HCT116 (cell line): ENCODE measurements around the gene ALX4. TPM values are rescaled to one million over a fixed set of nuclear protein-coding genes. Genes with fewer than 3 reads are reported as not detected.
A peak's percentile ranks its signal among the peaks of the same experiment; 100 is the strongest.

Experiments used
- ATAC-seq: fragments of 200-7000 bp; cut with Tn5 transposase; 2 replicates; pipeline ENCODE4 v1.9.1; 2020; ENCODE audit warnings: mild to moderate bottlenecking, moderate library complexity
- BruUV-seq: library from RNA; stranded (reverse); fragments of 400-500 nt; replicated peaks from 2 replicates; lab custom pipeline; 2021; lab: Mats Ljungman, UMichigan
- CTCF ChIA-PET: fragments of 300-600 bp; sonication (Branson Sonifier 250); formaldehyde crosslinking; loops from one replicate; lab custom pipeline; 2021; ENCODE audit warnings: antibody characterized with exemption; lab: Charles Lee
- POLR2A ChIA-PET: fragments of 300-600, 350-600 bp; sonication (Branson Sonifier 250); formaldehyde crosslinking; loops from one replicate; lab custom pipeline; 2021; ENCODE audit warnings: antibody characterized with exemption; lab: Charles Lee
- RAD21 ChIA-PET, 2 experiments: fragments of 300-600 bp; sonication (Branson Sonifier 250); formaldehyde crosslinking; loops; one replicate each; lab custom pipeline; 2023; ENCODE audit warnings: low total read pairs in 2 of 2; ENCODE audit not compliant: uncharacterized antibody in 2 of 2, unreplicated experiment in 2 of 2, low non-redundant PET in 1 of 2; lab: Charles Lee
- DNase-seq: peaks from one replicate; pipeline ENCODE4 v3.0.0-alpha.2; 2010; ENCODE audit warnings: low read depth, low spot score
- H2AFZ ChIP-seq: fragments of 200-600 bp; shearing (Covaris generic), sonication (generic); 2 replicates; pipeline ENCODE4 v1.6.1; 2017; ENCODE audit warnings: low read depth, mixed run types, mixed read lengths, antibody characterized with exemption, low read length; ENCODE audit not compliant: poor library complexity, severe bottlenecking
- H3K27ac ChIP-seq: 2 replicates; pipeline ENCODE4 v1.5.1; 2012; ENCODE audit warnings: low read depth, low read length
- H3K27me3 ChIP-seq: fragments of 200-600 bp; sonication (generic); 2 replicates; pipeline ENCODE4 v1.6.1; 2016; ENCODE audit warnings: mixed run types, low read length, mixed read lengths; ENCODE audit not compliant: insufficient read depth
- H3K36me3 ChIP-seq, 2 experiments: fragments of 200-500 bp in 1 of 2; fragments of 200-600 bp in 1 of 2; sonication (Bioruptor generic) in 1 of 2; sonication (generic) in 1 of 2; 2 replicates each; pipeline versions ENCODE4 v1.5.1 to v1.6.1; 2014 to 2016; ENCODE audit warnings: low read length in 2 of 2, inconsistent platforms in 1 of 2, mixed read lengths in 1 of 2, mixed run types in 1 of 2; ENCODE audit not compliant: insufficient read depth in 2 of 2, control insufficient read depth in 1 of 2
- H3K4me1 ChIP-seq, 2 experiments: fragments of 200-600 bp in 1 of 2; sonication (generic) in 1 of 2; 2 replicates each; pipeline versions ENCODE4 v1.5.1 to v1.6.1; 2012 to 2017; ENCODE audit warnings: low read length in 2 of 2, inconsistent platforms in 1 of 2, mild to moderate bottlenecking in 1 of 2, mixed read lengths in 1 of 2, mixed run types in 1 of 2, moderate library complexity in 1 of 2; ENCODE audit not compliant: insufficient read depth in 2 of 2, control insufficient read depth in 1 of 2
- H3K4me2 ChIP-seq: fragments of 200-600 bp; sonication (generic); 2 replicates; pipeline ENCODE4 v1.6.1; 2017; ENCODE audit warnings: mixed run types, low read length, mixed read lengths
- H3K4me3 ChIP-seq, 2 experiments: fragments of 200-600 bp in 1 of 2; sonication (generic) in 1 of 2; replicated peaks in 1 of 2; 2 replicates each; pipeline ENCODE4 v1.5.1; 2011 to 2016; ENCODE audit warnings: low read length in 2 of 2, control low read depth in 1 of 2, low read depth in 1 of 2, mild to moderate bottlenecking in 1 of 2, mixed read lengths in 1 of 2, mixed run types in 1 of 2
- H3K79me2 ChIP-seq: fragments of 200-600 bp; sonication (generic); 2 replicates; pipeline ENCODE4 v1.6.1; 2017; ENCODE audit warnings: mild to moderate bottlenecking, mixed run types, low read length, moderate library complexity, mixed read lengths; ENCODE audit not compliant: insufficient read depth
- H3K9ac ChIP-seq: fragments of 200-600 bp; sonication (generic); 2 replicates; pipeline ENCODE4 v1.6.1; 2016; ENCODE audit warnings: low read length, mixed read lengths
- H3K9me2 ChIP-seq: fragments of 200-600 bp; sonication (generic), shearing (Covaris generic); 2 replicates; pipeline ENCODE4 v1.6.1; 2017; ENCODE audit warnings: mixed run types, mild to moderate bottlenecking, moderate library complexity; ENCODE audit not compliant: insufficient read depth
- H3K9me3 ChIP-seq, 2 experiments: fragments of 200-500 bp in 1 of 2; fragments of 200-600 bp in 1 of 2; sonication (Bioruptor generic) in 1 of 2; sonication (generic) in 1 of 2; 2 replicates each; pipeline ENCODE4 v1.6.1; 2014 to 2017; ENCODE audit warnings: low read length in 2 of 2, mixed read lengths in 2 of 2, inconsistent platforms in 1 of 2, low read depth in 1 of 2, mild to moderate bottlenecking in 1 of 2, mixed run types in 1 of 2, moderate library complexity in 1 of 2; ENCODE audit not compliant: control insufficient read depth in 1 of 2, insufficient read depth in 1 of 2
- H4K20me1 ChIP-seq: fragments of 200-600 bp; sonication (generic), shearing (Covaris generic); 2 replicates; pipeline ENCODE4 v1.6.1; 2017; ENCODE audit warnings: mixed run types, mild to moderate bottlenecking, moderate library complexity; ENCODE audit not compliant: insufficient read depth
- CBX3 ChIP-seq: IDR thresholded peaks from 2 replicates; pipeline ENCODE4 v1.6.1; 2012; ENCODE audit warnings: low read depth
- ELF1 ChIP-seq: IDR thresholded peaks from 2 replicates; pipeline ENCODE4 v1.6.1; 2012; ENCODE audit warnings: low read depth, borderline replicate concordance
- EZH2 ChIP-seq: fragments of 200-600 bp; sonication (generic); IDR thresholded peaks from 2 replicates; pipeline ENCODE4 v1.6.1; 2017; ENCODE audit warnings: antibody characterized with exemption, mixed run types
- EZH2phosphoT487 ChIP-seq: fragments of 200-600 bp; IDR thresholded peaks from 2 replicates; pipeline ENCODE4 v1.6.1; 2018; ENCODE audit warnings: antibody characterized with exemption, borderline replicate concordance
- JUND ChIP-seq: IDR thresholded peaks from 2 replicates; pipeline ENCODE4 v1.6.1; 2012
- POLR2A ChIP-seq: IDR thresholded peaks from 2 replicates; pipeline ENCODE4 v1.7.0; 2011; ENCODE audit warnings: borderline replicate concordance; ENCODE audit not compliant: insufficient read depth, insufficient read length; ENCODE audit errors: extremely low read depth
- SIN3A ChIP-seq: IDR thresholded peaks from 2 replicates; pipeline ENCODE4 v1.6.1; 2012; ENCODE audit warnings: low read depth
- SP1 ChIP-seq: IDR thresholded peaks from 2 replicates; pipeline ENCODE4 v1.6.1; 2012; ENCODE audit warnings: low read depth
- SRF ChIP-seq: IDR thresholded peaks from 2 replicates; pipeline ENCODE4 v1.6.1; 2012; ENCODE audit warnings: low read depth
- TCF7L2 ChIP-seq: IDR thresholded peaks from 2 replicates; pipeline ENCODE4 v1.7.0; 2011; ENCODE audit warnings: borderline replicate concordance, inconsistent platforms; ENCODE audit not compliant: insufficient read depth, insufficient read length; ENCODE audit errors: extremely low read depth
- ZBTB33 ChIP-seq: IDR thresholded peaks from 2 replicates; pipeline ENCODE4 v1.6.1; 2011; ENCODE audit warnings: mild to moderate bottlenecking, low read length, moderate library complexity; ENCODE audit not compliant: insufficient replicate concordance; ENCODE audit errors: extremely low read depth
- ZFX ChIP-seq: fragments of 450-650 bp; IDR thresholded peaks from 2 replicates; pipeline ENCODE4 v1.6.1; 2017
- ZNF274 ChIP-seq: fragments of 200-500 bp; sonication (Bioruptor generic); IDR thresholded peaks from 2 replicates; pipeline ENCODE4 v1.6.1; 2014; ENCODE audit warnings: mild to moderate bottlenecking, low read depth, low read length, inconsistent platforms
- intact Hi-C: fragments of 100-400 bp; cut with micrococcal nuclease; formaldehyde crosslinking; loops from 2 replicates; pipeline ENCODE4 v1.10.0; 2022
- total RNA-seq: library from RNA; stranded (reverse); gene quantifications from one replicate; pipeline ENCODE4 v1.2.1, GENCODE V29; 2021; ENCODE audit not compliant: unreplicated experiment
- TF ChIP-seq, protein P1 (sequence below), 3 experiments: fragments of 200-600 bp in 1 of 3; sonication (generic) in 1 of 3; IDR thresholded peaks in 2 of 3; conservative IDR thresholded peaks in 1 of 3; 2 replicates each; pipeline ENCODE4 v1.5.1; 2012 to 2017; ENCODE audit warnings: low read depth in 2 of 3, low read length in 2 of 3, antibody characterized with exemption in 1 of 3, borderline replicate concordance in 1 of 3, control low read depth in 1 of 3, mild to moderate bottlenecking in 1 of 3, mixed read lengths in 1 of 3, mixed run types in 1 of 3, moderate library complexity in 1 of 3; ENCODE audit not compliant: insufficient read depth in 1 of 3
- TF ChIP-seq, protein P2 (sequence below): IDR thresholded peaks from 2 replicates; pipeline ENCODE4 v1.6.1; 2012; ENCODE audit warnings: low read depth

ALX4 gene
- total RNA-seq, 1 experiment from 2014 or later: not detected

DNA sequence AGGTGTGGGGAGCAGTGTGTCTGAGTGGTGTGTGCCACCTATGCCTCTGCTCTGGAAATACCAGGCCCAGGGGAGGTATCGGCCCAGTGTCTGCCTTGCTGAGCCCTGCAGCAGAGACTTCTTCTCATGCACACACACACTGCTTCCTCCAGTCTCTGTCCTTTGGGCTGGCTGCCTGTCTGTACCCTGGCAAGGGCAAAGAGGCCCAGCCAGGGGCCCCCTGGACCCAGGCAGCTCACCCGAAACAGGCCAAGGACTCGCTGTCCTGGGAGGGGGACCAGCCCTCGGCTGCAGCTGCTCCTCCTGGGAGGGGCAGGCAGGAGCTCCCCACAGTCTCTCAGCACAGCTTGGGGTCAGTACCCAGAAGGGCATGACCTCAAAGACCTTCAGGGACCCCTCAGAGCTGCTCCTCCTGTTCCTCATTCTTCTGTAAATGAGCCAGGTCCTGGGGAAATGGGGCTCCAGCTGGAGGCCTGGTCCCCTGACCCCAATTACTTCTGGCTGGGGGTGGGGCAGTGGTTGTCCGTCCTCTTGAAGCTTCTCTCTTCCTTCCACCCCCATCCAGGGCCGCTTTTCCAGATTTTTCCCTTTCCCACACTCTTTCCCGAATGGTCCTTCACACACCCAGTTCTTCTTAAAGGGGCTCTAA is 24.5 kb upstream of the ALX4 start:
- intact Hi-C loops: no loop called here
- H2AFZ ChIP-seq: no peak overlapping the region
- H3K79me2 ChIP-seq: no peaks in the 10 kb centered on the region
- no peaks in the 10 kb centered on the region for H3K9me2 ChIP-seq
- H3K9ac ChIP-seq: no peak overlapping the region
- H4K20me1 ChIP-seq: no peaks in the 10 kb centered on the region
- ATAC-seq (0 out of 2 replicates have a peak, but pooled peaks have one; percentile 20), DNase-seq (no peak)
- peaks cover 0 to 8% of the 10 kb centered on the region in 2 experiments; a peak in 2 of 4 replicates for H3K4me1 ChIP-seq
- ChIA-PET CTCF (no interaction called here), POLR2A (no interaction called here), RAD21 (no interaction called here)
- no peak for TF ChIP-seq EZH2phosphoT487
- no peak for TF ChIP-seq ELF1
- no peak for TF ChIP-seq CBX3
- no peak for TF ChIP-seq ZNF274
- no peak for TF ChIP-seq SIN3A
- TF ChIP-seq, protein P1, sequence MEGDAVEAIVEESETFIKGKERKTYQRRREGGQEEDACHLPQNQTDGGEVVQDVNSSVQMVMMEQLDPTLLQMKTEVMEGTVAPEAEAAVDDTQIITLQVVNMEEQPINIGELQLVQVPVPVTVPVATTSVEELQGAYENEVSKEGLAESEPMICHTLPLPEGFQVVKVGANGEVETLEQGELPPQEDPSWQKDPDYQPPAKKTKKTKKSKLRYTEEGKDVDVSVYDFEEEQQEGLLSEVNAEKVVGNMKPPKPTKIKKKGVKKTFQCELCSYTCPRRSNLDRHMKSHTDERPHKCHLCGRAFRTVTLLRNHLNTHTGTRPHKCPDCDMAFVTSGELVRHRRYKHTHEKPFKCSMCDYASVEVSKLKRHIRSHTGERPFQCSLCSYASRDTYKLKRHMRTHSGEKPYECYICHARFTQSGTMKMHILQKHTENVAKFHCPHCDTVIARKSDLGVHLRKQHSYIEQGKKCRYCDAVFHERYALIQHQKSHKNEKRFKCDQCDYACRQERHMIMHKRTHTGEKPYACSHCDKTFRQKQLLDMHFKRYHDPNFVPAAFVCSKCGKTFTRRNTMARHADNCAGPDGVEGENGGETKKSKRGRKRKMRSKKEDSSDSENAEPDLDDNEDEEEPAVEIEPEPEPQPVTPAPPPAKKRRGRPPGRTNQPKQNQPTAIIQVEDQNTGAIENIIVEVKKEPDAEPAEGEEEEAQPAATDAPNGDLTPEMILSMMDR (IDR thresholded peaks at IDR 0.05 in 2 of 3, conservative IDR thresholded peaks at IDR 0.05 in 1 of 3; ENCODE audit: borderline replicate concordance in 1 of 3, insufficient read depth in 1 of 3, low read depth in 2 of 3, low read length in 2 of 3): no peak
- TF ChIP-seq, protein P2, sequence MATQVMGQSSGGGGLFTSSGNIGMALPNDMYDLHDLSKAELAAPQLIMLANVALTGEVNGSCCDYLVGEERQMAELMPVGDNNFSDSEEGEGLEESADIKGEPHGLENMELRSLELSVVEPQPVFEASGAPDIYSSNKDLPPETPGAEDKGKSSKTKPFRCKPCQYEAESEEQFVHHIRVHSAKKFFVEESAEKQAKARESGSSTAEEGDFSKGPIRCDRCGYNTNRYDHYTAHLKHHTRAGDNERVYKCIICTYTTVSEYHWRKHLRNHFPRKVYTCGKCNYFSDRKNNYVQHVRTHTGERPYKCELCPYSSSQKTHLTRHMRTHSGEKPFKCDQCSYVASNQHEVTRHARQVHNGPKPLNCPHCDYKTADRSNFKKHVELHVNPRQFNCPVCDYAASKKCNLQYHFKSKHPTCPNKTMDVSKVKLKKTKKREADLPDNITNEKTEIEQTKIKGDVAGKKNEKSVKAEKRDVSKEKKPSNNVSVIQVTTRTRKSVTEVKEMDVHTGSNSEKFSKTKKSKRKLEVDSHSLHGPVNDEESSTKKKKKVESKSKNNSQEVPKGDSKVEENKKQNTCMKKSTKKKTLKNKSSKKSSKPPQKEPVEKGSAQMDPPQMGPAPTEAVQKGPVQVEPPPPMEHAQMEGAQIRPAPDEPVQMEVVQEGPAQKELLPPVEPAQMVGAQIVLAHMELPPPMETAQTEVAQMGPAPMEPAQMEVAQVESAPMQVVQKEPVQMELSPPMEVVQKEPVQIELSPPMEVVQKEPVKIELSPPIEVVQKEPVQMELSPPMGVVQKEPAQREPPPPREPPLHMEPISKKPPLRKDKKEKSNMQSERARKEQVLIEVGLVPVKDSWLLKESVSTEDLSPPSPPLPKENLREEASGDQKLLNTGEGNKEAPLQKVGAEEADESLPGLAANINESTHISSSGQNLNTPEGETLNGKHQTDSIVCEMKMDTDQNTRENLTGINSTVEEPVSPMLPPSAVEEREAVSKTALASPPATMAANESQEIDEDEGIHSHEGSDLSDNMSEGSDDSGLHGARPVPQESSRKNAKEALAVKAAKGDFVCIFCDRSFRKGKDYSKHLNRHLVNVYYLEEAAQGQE: no peak
- no peak for TF ChIP-seq TCF7L2
- no peak for TF ChIP-seq EZH2
- TF ChIP-seq ZFX: no peak
- no peak for TF ChIP-seq SRF
- no peak for TF ChIP-seq POLR2A
- no peak for TF ChIP-seq JUND
- no peak for TF ChIP-seq SP1
- TF ChIP-seq ZBTB33: no peak
- H3K36me3 ChIP-seq: no peaks in the 10 kb centered on the region
- peaks cover 40% of the 10 kb centered on the region for H3K27me3 ChIP-seq
- H3K27ac ChIP-seq: no peak overlapping the region
- BruUV-seq: no TSS peak
- no peak overlapping the region for H3K4me2 ChIP-seq
- H3K4me3 ChIP-seq: no peak overlapping the region
- H3K9me3 ChIP-seq: no peaks in the 10 kb centered on the region
